GM23338 (cell line): ENCODE data around the gene GRIA3.

ENCODE experiments used
- CREB1 ChIP-seq: fragments of 250-450 bp; sonication (Bioruptor Pico); IDR thresholded peaks from 2 replicates; pipeline ENCODE4 v1.5.0; 2020; ENCODE audit warnings: low read depth, mild to moderate bottlenecking, moderate library complexity
- EZH2 ChIP-seq: fragments of 200-600 bp; sonication (generic); IDR thresholded peaks from one replicate; pipeline ENCODE4 v1.8.0; 2017; ENCODE audit warnings: antibody characterized with exemption, mild to moderate bottlenecking, low read depth; ENCODE audit not compliant: unreplicated experiment
- EZH2phosphoT487 ChIP-seq: fragments of 200-600 bp; sonication (generic); IDR thresholded peaks from one replicate; pipeline ENCODE4 v1.8.1; 2018; ENCODE audit warnings: antibody characterized with exemption; ENCODE audit not compliant: unreplicated experiment
- JUNB ChIP-seq: IDR thresholded peaks from one replicate; pipeline ENCODE4 v1.6.1; 2016; ENCODE audit warnings: antibody characterized with exemption; ENCODE audit not compliant: unreplicated experiment
- POLR2AphosphoS5 ChIP-seq: IDR thresholded peaks from 2 replicates; pipeline ENCODE4 v1.6.1; 2016; ENCODE audit warnings: antibody characterized with exemption, low read depth
- STAT1 ChIP-seq: IDR thresholded peaks from one replicate; pipeline ENCODE4 v1.6.1; 2016; ENCODE audit warnings: antibody characterized with exemption; ENCODE audit not compliant: unreplicated experiment
- TF ChIP-seq, protein P1 (sequence below), 2 experiments: fragments of 200-600 bp in 1 of 2; sonication (generic) in 1 of 2; conservative IDR thresholded peaks; 2 replicates each; pipeline versions ENCODE4 v1.5.1 to v1.6.1; 2016 to 2017; ENCODE audit warnings: antibody characterized with exemption in 2 of 2, low read depth in 2 of 2, mild to moderate bottlenecking in 2 of 2, moderate library complexity in 1 of 2
- TF ChIP-seq, protein P2 (sequence below): IDR thresholded peaks from one replicate; pipeline ENCODE4 v1.6.1; 2018; ENCODE audit warnings: antibody characterized with exemption; ENCODE audit not compliant: unreplicated experiment
- TF ChIP-seq, protein P3 (sequence below): IDR thresholded peaks from 2 replicates; pipeline ENCODE4 v1.6.1; 2016; ENCODE audit warnings: antibody characterized with exemption
- TF ChIP-seq, protein P4 (sequence below): fragments of 250-450 bp; sonication (Bioruptor Pico); IDR thresholded peaks from 2 replicates; pipeline ENCODE4 v1.5.0; 2020; ENCODE audit warnings: mild to moderate bottlenecking, moderate library complexity

DNA sequence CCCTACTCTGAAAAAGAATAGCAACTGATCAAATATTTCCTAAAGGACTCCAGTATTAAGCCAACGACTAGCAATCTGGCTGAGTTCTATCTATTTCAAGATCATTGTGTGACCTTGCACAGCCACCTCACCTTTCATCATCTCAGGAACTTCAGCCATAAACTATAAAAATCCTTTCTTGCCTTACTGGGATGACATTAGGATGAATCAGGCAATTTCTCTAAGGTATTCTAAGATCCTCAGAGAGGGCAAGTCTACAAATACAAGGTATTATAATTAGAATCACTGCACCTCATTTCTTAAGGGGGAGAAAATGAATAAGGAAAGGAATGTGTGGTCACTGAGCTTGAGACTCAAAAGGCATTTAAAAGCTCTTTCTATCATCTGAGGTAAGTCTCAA lies 152.6 kb downstream of the GRIA3 start:
- TF ChIP-seq, protein P1, sequence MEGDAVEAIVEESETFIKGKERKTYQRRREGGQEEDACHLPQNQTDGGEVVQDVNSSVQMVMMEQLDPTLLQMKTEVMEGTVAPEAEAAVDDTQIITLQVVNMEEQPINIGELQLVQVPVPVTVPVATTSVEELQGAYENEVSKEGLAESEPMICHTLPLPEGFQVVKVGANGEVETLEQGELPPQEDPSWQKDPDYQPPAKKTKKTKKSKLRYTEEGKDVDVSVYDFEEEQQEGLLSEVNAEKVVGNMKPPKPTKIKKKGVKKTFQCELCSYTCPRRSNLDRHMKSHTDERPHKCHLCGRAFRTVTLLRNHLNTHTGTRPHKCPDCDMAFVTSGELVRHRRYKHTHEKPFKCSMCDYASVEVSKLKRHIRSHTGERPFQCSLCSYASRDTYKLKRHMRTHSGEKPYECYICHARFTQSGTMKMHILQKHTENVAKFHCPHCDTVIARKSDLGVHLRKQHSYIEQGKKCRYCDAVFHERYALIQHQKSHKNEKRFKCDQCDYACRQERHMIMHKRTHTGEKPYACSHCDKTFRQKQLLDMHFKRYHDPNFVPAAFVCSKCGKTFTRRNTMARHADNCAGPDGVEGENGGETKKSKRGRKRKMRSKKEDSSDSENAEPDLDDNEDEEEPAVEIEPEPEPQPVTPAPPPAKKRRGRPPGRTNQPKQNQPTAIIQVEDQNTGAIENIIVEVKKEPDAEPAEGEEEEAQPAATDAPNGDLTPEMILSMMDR (conservative IDR thresholded peaks at IDR 0.05; ENCODE audit: low read depth in 2 of 2), result no peak
- no peak for TF ChIP-seq POLR2AphosphoS5
- TF ChIP-seq JUNB, result no peak
- TF ChIP-seq CREB1 (CRISPR knock-in tag), result no peak
- no peak for TF ChIP-seq EZH2phosphoT487
- TF ChIP-seq EZH2, result no peak
- TF ChIP-seq, protein P2, sequence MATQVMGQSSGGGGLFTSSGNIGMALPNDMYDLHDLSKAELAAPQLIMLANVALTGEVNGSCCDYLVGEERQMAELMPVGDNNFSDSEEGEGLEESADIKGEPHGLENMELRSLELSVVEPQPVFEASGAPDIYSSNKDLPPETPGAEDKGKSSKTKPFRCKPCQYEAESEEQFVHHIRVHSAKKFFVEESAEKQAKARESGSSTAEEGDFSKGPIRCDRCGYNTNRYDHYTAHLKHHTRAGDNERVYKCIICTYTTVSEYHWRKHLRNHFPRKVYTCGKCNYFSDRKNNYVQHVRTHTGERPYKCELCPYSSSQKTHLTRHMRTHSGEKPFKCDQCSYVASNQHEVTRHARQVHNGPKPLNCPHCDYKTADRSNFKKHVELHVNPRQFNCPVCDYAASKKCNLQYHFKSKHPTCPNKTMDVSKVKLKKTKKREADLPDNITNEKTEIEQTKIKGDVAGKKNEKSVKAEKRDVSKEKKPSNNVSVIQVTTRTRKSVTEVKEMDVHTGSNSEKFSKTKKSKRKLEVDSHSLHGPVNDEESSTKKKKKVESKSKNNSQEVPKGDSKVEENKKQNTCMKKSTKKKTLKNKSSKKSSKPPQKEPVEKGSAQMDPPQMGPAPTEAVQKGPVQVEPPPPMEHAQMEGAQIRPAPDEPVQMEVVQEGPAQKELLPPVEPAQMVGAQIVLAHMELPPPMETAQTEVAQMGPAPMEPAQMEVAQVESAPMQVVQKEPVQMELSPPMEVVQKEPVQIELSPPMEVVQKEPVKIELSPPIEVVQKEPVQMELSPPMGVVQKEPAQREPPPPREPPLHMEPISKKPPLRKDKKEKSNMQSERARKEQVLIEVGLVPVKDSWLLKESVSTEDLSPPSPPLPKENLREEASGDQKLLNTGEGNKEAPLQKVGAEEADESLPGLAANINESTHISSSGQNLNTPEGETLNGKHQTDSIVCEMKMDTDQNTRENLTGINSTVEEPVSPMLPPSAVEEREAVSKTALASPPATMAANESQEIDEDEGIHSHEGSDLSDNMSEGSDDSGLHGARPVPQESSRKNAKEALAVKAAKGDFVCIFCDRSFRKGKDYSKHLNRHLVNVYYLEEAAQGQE, result no peak
- TF ChIP-seq, protein P3, sequence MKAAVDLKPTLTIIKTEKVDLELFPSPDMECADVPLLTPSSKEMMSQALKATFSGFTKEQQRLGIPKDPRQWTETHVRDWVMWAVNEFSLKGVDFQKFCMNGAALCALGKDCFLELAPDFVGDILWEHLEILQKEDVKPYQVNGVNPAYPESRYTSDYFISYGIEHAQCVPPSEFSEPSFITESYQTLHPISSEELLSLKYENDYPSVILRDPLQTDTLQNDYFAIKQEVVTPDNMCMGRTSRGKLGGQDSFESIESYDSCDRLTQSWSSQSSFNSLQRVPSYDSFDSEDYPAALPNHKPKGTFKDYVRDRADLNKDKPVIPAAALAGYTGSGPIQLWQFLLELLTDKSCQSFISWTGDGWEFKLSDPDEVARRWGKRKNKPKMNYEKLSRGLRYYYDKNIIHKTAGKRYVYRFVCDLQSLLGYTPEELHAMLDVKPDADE, result no peak
- TF ChIP-seq, protein P4, sequence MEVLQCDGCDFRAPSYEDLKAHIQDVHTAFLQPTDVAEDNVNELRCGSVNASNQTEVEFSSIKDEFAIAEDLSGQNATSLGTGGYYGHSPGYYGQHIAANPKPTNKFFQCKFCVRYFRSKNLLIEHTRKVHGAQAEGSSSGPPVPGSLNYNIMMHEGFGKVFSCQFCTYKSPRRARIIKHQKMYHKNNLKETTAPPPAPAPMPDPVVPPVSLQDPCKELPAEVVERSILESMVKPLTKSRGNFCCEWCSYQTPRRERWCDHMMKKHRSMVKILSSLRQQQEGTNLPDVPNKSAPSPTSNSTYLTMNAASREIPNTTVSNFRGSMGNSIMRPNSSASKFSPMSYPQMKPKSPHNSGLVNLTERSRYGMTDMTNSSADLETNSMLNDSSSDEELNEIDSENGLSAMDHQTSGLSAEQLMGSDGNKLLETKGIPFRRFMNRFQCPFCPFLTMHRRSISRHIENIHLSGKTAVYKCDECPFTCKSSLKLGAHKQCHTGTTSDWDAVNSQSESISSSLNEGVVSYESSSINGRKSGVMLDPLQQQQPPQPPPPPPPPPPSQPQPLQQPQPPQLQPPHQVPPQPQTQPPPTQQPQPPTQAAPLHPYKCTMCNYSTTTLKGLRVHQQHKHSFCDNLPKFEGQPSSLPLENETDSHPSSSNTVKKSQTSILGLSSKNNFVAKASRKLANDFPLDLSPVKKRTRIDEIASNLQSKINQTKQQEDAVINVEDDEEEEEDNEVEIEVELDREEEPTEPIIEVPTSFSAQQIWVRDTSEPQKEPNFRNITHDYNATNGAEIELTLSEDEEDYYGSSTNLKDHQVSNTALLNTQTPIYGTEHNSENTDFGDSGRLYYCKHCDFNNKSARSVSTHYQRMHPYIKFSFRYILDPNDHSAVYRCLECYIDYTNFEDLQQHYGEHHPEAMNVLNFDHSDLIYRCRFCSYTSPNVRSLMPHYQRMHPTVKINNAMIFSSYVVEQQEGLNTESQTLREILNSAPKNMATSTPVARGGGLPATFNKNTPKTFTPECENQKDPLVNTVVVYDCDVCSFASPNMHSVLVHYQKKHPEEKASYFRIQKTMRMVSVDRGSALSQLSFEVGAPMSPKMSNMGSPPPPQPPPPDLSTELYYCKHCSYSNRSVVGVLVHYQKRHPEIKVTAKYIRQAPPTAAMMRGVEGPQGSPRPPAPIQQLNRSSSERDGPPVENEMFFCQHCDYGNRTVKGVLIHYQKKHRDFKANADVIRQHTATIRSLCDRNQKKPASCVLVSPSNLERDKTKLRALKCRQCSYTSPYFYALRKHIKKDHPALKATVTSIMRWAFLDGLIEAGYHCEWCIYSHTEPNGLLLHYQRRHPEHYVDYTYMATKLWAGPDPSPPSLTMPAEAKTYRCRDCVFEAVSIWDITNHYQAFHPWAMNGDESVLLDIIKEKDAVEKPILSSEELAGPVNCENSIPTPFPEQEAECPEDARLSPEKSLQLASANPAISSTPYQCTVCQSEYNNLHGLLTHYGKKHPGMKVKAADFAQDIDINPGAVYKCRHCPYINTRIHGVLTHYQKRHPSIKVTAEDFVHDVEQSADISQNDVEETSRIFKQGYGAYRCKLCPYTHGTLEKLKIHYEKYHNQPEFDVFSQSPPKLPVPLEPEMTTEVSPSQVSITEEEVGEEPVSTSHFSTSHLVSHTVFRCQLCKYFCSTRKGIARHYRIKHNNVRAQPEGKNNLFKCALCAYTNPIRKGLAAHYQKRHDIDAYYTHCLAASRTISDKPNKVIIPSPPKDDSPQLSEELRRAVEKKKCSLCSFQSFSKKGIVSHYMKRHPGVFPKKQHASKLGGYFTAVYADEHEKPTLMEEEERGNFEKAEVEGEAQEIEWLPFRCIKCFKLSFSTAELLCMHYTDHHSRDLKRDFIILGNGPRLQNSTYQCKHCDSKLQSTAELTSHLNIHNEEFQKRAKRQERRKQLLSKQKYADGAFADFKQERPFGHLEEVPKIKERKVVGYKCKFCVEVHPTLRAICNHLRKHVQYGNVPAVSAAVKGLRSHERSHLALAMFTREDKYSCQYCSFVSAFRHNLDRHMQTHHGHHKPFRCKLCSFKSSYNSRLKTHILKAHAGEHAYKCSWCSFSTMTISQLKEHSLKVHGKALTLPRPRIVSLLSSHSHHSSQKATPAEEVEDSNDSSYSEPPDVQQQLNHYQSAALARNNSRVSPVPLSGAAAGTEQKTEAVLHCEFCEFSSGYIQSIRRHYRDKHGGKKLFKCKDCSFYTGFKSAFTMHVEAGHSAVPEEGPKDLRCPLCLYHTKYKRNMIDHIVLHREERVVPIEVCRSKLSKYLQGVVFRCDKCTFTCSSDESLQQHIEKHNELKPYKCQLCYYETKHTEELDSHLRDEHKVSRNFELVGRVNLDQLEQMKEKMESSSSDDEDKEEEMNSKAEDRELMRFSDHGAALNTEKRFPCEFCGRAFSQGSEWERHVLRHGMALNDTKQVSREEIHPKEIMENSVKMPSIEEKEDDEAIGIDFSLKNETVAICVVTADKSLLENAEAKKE (CRISPR knock-in tag), result no peak
- no peak for TF ChIP-seq STAT1
